ENCODE measurements around the gene KCNQ1. TPM values are rescaled to one million over a fixed set of nuclear protein-coding genes. Genes with fewer than 3 reads are reported as not detected.

Gene KCNQ1
- total RNA-seq, 4 donors from 2014 or later, result 2.6 to 12.7 (median 4.9) TPM

GRCh38 chr11:2887515-2888195 is 442.8 kb downstream of the KCNQ1 start:
- H3K27me3 ChIP-seq, result no peaks in the 10 kb centered on the region
- no peak overlapping the region for H3K4me3 ChIP-seq
- H3K9me3 ChIP-seq, result no peaks in the 10 kb centered on the region
- peaks cover 6 to 77% (median 42%) of the 10 kb centered on the region in 3 donors for H3K4me1 ChIP-seq
- H3K27ac ChIP-seq, result peak overlapping the region in 3 of 4 donors; percentile 92 to 96 (median 93)
- WGBS, 2 donors (ENCODE audit: low coverage in 1 of 2), result 80% methylated on average over 1 of the region's 11 CpGs; no CpG with 5 or more reads in 1 of the 2 donors
- ATAC-seq, result no peak
- H3K36me3 ChIP-seq, result no peaks in the 10 kb centered on the region
- no peak for TF ChIP-seq POLR2AphosphoS5 (IDR thresholded peaks at IDR 0.05)
- TF ChIP-seq POLR2A (IDR thresholded peaks at IDR 0.05), result no peak
- TF ChIP-seq CTCF (IDR thresholded peaks at IDR 0.05), result no peak
- TF ChIP-seq EP300 (IDR thresholded peaks at IDR 0.05), result no peak

- H3K36me3 ChIP-seq, result no peaks in the 10 kb centered on the region
- 9 to 64% methylated on average over 3 to 8 of the region's 25 CpGs for WGBS, 2 donors (ENCODE audit: low coverage in 1 of 2)
- H3K4me3 ChIP-seq, result no peak overlapping the region
- H3K9me3 ChIP-seq, result no peaks in the 10 kb centered on the region
- H3K27ac ChIP-seq, result peak overlapping the region in 3 of 4 donors; percentile 92 to 96 (median 93)
- H3K27me3 ChIP-seq, result no peaks in the 10 kb centered on the region
- ATAC-seq, result peak; percentile 20
- TF ChIP-seq EP300 (IDR thresholded peaks at IDR 0.05) (no peak), POLR2AphosphoS5 (IDR thresholded peaks at IDR 0.05) (peak; percentile 48), POLR2A (IDR thresholded peaks at IDR 0.05) (no peak), CTCF (IDR thresholded peaks at IDR 0.05) (peak in 3 of 4 experiments; percentile 99 to 100 (median 100))
- peaks cover 6 to 74% (median 36%) of the 10 kb centered on the region in 3 donors for H3K4me1 ChIP-seq
These were observed 443.6 kb downstream of the KCNQ1 start for GRCh38 chr11:2888266-2888968.

- TF ChIP-seq EP300 (IDR thresholded peaks at IDR 0.05) (no peak), CTCF (IDR thresholded peaks at IDR 0.05) (no peak), POLR2A (IDR thresholded peaks at IDR 0.05) (no peak), POLR2AphosphoS5 (IDR thresholded peaks at IDR 0.05) (no peak)
- WGBS, 2 donors (ENCODE audit: low coverage in 1 of 2), result no CpG with 5 or more reads among the region's 16 CpGs
- no peaks in the 10 kb centered on the region for H3K27me3 ChIP-seq
- ATAC-seq, result no peak
- peak overlapping the region in 3 of 4 donors; percentile 62 to 81 (median 78) for H3K27ac ChIP-seq
- peaks cover 6 to 70% (median 36%) of the 10 kb centered on the region in 3 donors for H3K4me1 ChIP-seq
- no peaks in the 10 kb centered on the region for H3K36me3 ChIP-seq
- no peak overlapping the region for H3K4me3 ChIP-seq
- H3K9me3 ChIP-seq, result no peaks in the 10 kb centered on the region
These were observed 444.8 kb downstream of the KCNQ1 start for GRCh38 chr11:2889362-2890273.

DNA sequence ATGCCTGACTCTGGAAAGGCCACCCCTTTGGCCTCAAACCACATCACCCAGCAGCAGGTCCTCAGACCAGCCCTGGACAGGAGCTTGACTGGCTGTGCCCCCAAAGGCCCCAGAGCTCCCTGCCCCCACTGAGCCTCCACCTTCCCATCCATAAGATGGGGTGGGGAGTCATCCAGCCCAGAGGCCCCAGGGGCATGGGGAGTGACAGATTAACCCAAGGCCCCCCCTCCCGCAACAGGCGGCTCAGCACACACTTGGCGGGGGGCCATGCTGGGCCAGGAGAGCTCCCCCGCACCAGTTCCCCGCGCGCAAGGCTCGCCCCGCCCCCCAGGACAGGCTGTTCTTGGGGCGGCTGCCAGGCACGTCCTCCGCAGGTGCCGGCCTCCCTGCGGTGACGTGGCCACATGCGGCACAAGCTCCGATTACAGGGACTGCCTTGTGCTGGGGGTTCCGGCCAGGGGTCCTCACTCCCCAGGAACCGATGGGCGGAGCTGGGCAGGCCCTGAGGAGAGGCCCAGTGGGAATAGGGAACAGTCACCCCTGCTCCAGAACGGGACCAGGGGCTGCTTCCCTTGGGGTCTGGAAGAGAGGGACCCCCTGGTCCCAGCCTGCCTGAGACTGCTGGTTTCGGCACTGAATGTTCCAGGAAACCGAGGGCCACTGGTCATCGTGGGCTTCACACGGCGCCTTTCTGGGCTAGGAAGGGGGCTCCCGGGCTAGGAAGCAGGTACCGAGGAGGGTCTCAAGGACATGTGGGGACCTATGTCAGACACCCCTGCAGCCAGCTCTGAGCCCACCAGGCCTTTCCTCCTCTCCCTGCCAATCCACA is 445.9 kb downstream of the KCNQ1 start:
- peak overlapping the region in 1 of 2 donors; percentile 16 for H3K4me3 ChIP-seq
- peak; percentile 44 for ATAC-seq
- H3K9me3 ChIP-seq, result no peaks in the 10 kb centered on the region
- peaks cover 6 to 64% (median 36%) of the 10 kb centered on the region in 3 donors for H3K4me1 ChIP-seq
- peak overlapping the region; percentile 31 to 81 (median 70) for H3K27ac ChIP-seq
- no peaks in the 10 kb centered on the region for H3K36me3 ChIP-seq
- no peaks in the 10 kb centered on the region for H3K27me3 ChIP-seq
- TF ChIP-seq CTCF (IDR thresholded peaks at IDR 0.05) (no peak), POLR2AphosphoS5 (IDR thresholded peaks at IDR 0.05) (peak; percentile 90), POLR2A (IDR thresholded peaks at IDR 0.05) (peak in 1 of 2 donors; percentile 17), EP300 (IDR thresholded peaks at IDR 0.05) (peak; percentile 88)
- WGBS, 2 donors (ENCODE audit: low coverage in 1 of 2), result no CpG with 5 or more reads among the region's 28 CpGs

Measured in gastroesophageal sphincter (tissue), 4 donors.